Lower leg skin (tissue), 3 donors: ENCODE results near the gene KNSTRN.

ENCODE experiments used
- CTCF ChIP-seq, 3 donors: fragments of 450-650 bp; IDR thresholded peaks; one replicate each; pipeline ENCODE4 v1.5.1; 2016; ENCODE audit warnings: antibody characterized with exemption in 3 of 3, mild to moderate bottlenecking in 3 of 3, moderate library complexity in 2 of 3
- POLR2A ChIP-seq, 2 donors: fragments of 450-650 bp; IDR thresholded peaks; one replicate each; pipeline ENCODE4 v1.6.1; 2016 to 2017; ENCODE audit warnings: antibody characterized with exemption in 2 of 2, mild to moderate bottlenecking in 1 of 2, moderate library complexity in 1 of 2

GRCh38 chr15:40366457-40367370, 15.8 kb upstream of the KNSTRN start:
- no peak for TF ChIP-seq CTCF (IDR thresholded peaks at IDR 0.05)
- no peak for TF ChIP-seq POLR2A (IDR thresholded peaks at IDR 0.05)
